GM23338 (cell line): ENCODE results near the gene MUCL3.

Source experiments
- CREB1 ChIP-seq: fragments of 250-450 bp; sonication (Bioruptor Pico); IDR thresholded peaks from 2 replicates; pipeline ENCODE4 v1.5.0; 2020; ENCODE audit warnings: low read depth, mild to moderate bottlenecking, moderate library complexity
- CTCF ChIP-seq, 2 experiments: fragments of 200-600 bp in 1 of 2; sonication (generic) in 1 of 2; conservative IDR thresholded peaks; 2 replicates each; pipeline versions ENCODE4 v1.5.1 to v1.6.1; 2016 to 2017; ENCODE audit warnings: antibody characterized with exemption in 2 of 2, low read depth in 2 of 2, mild to moderate bottlenecking in 2 of 2, moderate library complexity in 1 of 2
- ETS1 ChIP-seq: IDR thresholded peaks from 2 replicates; pipeline ENCODE4 v1.6.1; 2016; ENCODE audit warnings: antibody characterized with exemption
- EZH2 ChIP-seq: fragments of 200-600 bp; sonication (generic); IDR thresholded peaks from one replicate; pipeline ENCODE4 v1.8.0; 2017; ENCODE audit warnings: antibody characterized with exemption, mild to moderate bottlenecking, low read depth; ENCODE audit not compliant: unreplicated experiment
- EZH2phosphoT487 ChIP-seq: fragments of 200-600 bp; sonication (generic); IDR thresholded peaks from one replicate; pipeline ENCODE4 v1.8.1; 2018; ENCODE audit warnings: antibody characterized with exemption; ENCODE audit not compliant: unreplicated experiment
- JUNB ChIP-seq: IDR thresholded peaks from one replicate; pipeline ENCODE4 v1.6.1; 2016; ENCODE audit warnings: antibody characterized with exemption; ENCODE audit not compliant: unreplicated experiment
- NANOG ChIP-seq: IDR thresholded peaks from 2 replicates; pipeline ENCODE4 v1.6.1; 2016; ENCODE audit warnings: antibody characterized with exemption, borderline replicate concordance
- POLR2AphosphoS5 ChIP-seq: IDR thresholded peaks from 2 replicates; pipeline ENCODE4 v1.6.1; 2016; ENCODE audit warnings: antibody characterized with exemption, low read depth
- REST ChIP-seq: IDR thresholded peaks from one replicate; pipeline ENCODE4 v1.6.1; 2018; ENCODE audit warnings: antibody characterized with exemption; ENCODE audit not compliant: unreplicated experiment
- STAT1 ChIP-seq: IDR thresholded peaks from one replicate; pipeline ENCODE4 v1.6.1; 2016; ENCODE audit warnings: antibody characterized with exemption; ENCODE audit not compliant: unreplicated experiment
- ZNF114 ChIP-seq: fragments of 250-450 bp; sonication (Bioruptor Pico); IDR thresholded peaks from 2 replicates; pipeline ENCODE4 v1.5.0; 2020; ENCODE audit warnings: mild to moderate bottlenecking, moderate library complexity
- ZNF331 ChIP-seq: fragments of 250-450 bp; sonication (Bioruptor Pico); IDR thresholded peaks from 2 replicates; pipeline ENCODE4 v1.5.0; 2020; ENCODE audit warnings: low read depth, mild to moderate bottlenecking, moderate library complexity

- TF ChIP-seq CTCF (conservative IDR thresholded peaks at IDR 0.05; ENCODE audit: low read depth in 2 of 2) (no peak), REST (no peak), JUNB (no peak), POLR2AphosphoS5 (no peak), EZH2 (no peak), EZH2phosphoT487 (no peak), CREB1 (CRISPR knock-in tag) (no peak), ZNF114 (no peak), NANOG (no peak), ETS1 (no peak), STAT1 (no peak), ZNF331 (no peak)
These were observed 24.4 kb downstream of the MUCL3 start for GRCh38 chr6:30965140-30965601.
